ENCODE data around the gene THSD7A.

The THSD7A gene, protein sequence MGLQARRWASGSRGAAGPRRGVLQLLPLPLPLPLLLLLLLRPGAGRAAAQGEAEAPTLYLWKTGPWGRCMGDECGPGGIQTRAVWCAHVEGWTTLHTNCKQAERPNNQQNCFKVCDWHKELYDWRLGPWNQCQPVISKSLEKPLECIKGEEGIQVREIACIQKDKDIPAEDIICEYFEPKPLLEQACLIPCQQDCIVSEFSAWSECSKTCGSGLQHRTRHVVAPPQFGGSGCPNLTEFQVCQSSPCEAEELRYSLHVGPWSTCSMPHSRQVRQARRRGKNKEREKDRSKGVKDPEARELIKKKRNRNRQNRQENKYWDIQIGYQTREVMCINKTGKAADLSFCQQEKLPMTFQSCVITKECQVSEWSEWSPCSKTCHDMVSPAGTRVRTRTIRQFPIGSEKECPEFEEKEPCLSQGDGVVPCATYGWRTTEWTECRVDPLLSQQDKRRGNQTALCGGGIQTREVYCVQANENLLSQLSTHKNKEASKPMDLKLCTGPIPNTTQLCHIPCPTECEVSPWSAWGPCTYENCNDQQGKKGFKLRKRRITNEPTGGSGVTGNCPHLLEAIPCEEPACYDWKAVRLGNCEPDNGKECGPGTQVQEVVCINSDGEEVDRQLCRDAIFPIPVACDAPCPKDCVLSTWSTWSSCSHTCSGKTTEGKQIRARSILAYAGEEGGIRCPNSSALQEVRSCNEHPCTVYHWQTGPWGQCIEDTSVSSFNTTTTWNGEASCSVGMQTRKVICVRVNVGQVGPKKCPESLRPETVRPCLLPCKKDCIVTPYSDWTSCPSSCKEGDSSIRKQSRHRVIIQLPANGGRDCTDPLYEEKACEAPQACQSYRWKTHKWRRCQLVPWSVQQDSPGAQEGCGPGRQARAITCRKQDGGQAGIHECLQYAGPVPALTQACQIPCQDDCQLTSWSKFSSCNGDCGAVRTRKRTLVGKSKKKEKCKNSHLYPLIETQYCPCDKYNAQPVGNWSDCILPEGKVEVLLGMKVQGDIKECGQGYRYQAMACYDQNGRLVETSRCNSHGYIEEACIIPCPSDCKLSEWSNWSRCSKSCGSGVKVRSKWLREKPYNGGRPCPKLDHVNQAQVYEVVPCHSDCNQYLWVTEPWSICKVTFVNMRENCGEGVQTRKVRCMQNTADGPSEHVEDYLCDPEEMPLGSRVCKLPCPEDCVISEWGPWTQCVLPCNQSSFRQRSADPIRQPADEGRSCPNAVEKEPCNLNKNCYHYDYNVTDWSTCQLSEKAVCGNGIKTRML (N-terminal part only)

GRCh38 chr7:11831736-11832495, at the start of gene THSD7A:
Gene THSD7A (minus strand): TSS chr7:11832198. CDS start chr7:11831946, 252 bp downstream.
- DNase-seq (ENCODE audit: low read depth) = no peak

GRCh38 chr7:11881680-11882079, 49.7 kb upstream of the THSD7A start:
- DNase-seq (ENCODE audit: low read depth) = no peak

DNA sequence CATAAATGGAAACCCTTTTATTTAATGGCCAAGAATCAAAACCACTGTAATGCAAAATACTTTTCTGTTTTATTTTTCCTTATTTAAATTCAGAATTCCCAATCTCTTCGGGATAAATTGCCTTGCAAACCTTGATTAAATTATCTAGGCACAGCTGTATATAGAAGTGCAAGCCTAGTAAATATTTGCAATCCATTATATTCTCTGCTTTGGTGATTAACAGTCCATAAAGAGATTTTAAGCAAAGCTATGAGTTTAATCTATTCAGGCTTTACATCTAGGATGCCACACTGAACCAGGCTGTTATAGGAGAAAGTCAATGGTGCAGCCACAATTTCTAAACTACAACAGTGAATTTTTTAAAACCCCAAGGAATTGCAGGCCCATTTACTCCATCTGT, 43.6 kb upstream of the THSD7A start:
- no peak for DNase-seq (ENCODE audit: low read depth)

GRCh38 chr7:11865671-11866070, 33.7 kb upstream of the THSD7A start:
- no peak for DNase-seq (ENCODE audit: low read depth)

- DNase-seq (ENCODE audit: low read depth) = no peak
These were observed 26.8 kb upstream of the THSD7A start for GRCh38 chr7:11858622-11859302.

GRCh38 chr7:11858026-11858425, 26.0 kb upstream of the THSD7A start:
- no peak for DNase-seq (ENCODE audit: low read depth)

DNA sequence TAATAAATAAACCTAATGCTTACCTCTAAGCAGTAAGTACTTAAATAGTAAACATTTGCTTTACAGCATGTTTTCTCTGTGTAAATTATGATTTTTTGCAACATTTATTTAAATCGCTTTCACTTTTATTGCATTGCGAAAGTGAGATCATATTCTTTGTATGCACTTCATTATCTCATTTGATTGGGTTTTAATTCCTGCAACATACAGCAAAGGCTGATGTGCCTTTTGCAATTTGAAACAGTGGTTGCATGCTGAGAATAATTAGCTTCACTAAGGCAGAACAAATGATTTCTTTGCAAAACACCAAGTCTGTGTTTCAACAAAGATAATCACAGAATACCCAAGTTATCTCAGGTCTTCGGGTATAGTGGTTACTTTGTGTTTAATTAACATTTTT, 16.3 kb upstream of the THSD7A start:
- DNase-seq (ENCODE audit: low read depth) = no peak

GRCh38 chr7:11847336-11847735, 15.3 kb upstream of the THSD7A start:
- no peak for DNase-seq (ENCODE audit: low read depth)

DNA sequence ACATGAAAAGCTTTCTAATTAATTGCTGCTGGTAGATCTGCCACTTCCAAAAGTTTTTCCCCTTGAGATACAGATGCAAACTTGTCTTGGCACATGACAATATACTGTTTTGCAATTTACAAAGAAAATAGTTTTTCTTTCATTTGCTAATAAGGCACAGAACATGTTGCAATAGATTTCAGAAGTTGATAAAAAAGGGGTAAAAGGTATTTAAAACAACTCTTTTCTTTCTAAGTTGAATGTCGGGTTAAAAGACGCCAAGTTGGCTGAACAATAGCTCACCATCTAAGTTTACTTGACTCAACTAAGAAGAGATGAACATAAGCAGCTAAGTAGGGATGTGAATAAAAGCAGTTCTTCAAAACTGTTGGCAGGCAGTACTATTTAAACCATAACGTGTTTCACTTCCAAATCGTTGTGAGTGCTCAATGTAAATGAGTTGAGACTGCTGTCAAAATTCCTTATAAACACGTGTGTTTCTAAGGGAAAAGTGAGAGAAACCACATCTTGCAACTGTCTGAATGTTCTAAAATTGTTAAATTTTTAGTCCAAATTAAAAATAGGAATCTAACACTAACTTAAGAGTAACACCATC, 14.5 kb upstream of the THSD7A start:
- DNase-seq (ENCODE audit: low read depth) = no peak

DNA sequence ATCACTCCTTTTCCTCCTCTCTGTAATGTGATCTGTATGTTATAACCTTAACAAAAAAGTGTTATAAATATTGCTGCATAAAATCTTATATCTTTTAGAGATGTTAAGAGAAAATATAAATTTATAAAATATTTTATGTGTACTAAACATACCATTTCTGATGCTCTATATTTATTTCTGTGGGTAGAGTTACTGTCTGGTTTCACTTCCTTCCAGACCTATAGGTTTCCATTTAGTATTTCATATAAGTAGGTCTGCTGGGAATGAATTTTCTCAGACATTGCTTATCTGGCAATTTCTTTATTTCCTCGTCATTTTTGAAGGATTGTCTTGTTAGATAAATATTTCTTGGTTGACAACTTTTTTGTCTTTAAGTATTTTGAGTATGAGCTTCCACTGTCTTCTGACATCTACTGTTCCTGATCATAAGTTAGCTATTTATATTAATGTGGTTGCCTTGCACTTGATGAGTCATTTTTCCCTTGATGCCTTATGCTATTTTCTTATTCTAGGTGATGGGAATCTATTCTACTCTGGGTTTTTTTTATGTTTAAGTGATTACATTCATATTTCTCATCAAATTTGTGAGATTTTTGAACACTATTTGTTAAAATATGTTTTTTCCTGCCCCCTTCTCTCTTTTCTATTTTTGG, 11.2 kb upstream of the THSD7A start:
- DNase-seq (ENCODE audit: low read depth) = no peak

DNA sequence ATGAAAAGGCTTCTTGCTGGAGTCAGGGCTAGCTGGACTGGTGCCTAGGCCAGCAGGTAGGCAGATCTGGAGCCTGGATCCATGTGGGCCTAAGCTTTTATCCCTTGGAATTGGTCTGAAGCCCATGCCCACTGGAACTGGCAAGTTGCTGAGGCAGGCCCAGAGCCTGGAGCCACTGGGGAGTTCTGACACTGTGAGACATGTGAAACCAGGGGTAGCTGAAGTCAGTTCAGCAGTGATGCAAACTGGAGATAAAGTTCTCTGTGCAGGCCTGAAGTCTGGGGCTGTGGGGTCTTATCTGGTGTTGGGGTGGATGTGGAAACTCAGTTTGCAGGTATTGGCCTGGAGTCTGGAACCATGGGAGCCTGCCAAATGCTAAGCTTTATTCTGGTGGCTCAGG, 9.7 kb upstream of the THSD7A start:
- no peak for DNase-seq (ENCODE audit: low read depth)

DNA sequence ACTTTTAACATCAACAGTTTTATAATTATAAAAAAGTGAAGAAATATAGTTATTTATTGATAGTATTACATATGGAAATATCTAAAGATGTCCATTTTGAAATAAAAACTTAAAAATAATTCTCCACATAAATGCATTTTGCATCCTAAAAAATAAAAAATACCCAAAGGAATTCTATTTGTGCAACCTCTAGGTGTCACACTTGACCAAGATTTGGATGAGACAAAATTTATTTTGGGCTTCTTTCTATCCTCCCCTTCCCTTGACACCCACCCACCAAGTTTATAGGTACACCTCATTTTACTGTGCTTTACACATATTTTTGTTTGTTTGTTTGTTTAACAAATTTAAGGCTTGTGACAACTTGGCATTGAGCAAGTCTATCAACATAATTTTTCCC, 3.3 kb upstream of the THSD7A start:
- no peak for DNase-seq (ENCODE audit: low read depth)

GRCh38 chr7:11833431-11833830, 1.4 kb upstream of the THSD7A start:
- no peak for DNase-seq (ENCODE audit: low read depth)

- no peak for DNase-seq (ENCODE audit: low read depth)
These were observed 752 bp downstream of the THSD7A start for GRCh38 chr7:11831156-11831735.

GRCh38 chr7:11830582-11831155, 1.3 kb downstream of the THSD7A start:
- DNase-seq (ENCODE audit: low read depth) = no peak

DNA sequence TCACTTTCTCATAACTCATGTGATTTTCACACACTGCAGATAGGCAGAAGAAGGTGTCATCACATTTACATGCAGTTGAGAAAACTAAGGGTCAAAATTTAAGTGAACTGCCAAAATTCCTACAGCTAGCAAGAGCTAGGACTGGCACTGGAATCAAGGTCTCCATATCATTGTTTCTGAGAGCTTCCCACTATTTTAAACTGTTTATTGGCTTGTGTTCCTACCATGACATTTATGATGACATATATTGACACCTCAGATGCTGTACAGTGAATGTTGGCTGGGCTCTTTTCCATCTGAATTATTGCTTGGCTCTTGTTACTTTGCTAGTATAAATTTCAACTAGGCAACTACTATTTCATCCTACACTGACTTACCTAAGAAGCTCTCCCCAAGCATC, 2.0 kb downstream of the THSD7A start:
- DNase-seq (ENCODE audit: low read depth) = no peak

DNA sequence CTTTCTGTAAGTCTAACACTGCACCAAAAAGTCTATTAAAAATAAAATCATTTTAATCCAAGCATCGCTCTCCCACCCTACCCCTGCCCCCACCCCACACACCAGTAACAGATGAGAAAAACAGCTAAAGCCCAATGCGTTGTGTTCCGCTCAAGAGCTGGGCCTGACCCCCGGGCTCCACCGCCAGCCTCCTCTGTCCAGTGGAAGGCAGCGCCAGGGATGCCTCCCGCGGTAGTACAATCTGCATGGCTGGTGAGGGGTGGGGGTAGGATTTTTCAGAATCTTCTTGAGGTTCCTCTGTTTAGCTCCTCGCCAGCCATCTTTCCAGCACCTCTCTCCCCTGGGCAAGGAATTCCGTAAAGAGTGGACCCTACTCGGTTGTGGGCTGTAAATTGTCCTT, 12.1 kb downstream of the THSD7A start:
- DNase-seq (ENCODE audit: low read depth) = no peak

GRCh38 chr7:11819271-11819670, 12.7 kb downstream of the THSD7A start:
- no peak for DNase-seq (ENCODE audit: low read depth)

GRCh38 chr7:11818281-11818680, 13.7 kb downstream of the THSD7A start:
- no peak for DNase-seq (ENCODE audit: low read depth)

All from stimulated activated CD8-positive, alpha-beta memory T cell treated with anti-CD3 and anti-CD28 coated beads, Interleukin-12 subunit alpha, Interleukin-12 subunit beta, amount 100 ng/mL, for 4 hours (primary cell).